Vagina (tissue), 2 donors: ENCODE results near the gene MINDY4.

ENCODE experiments used
- CTCF ChIP-seq, 3 experiments: fragments of 450-650 bp in 2 of 3; fragments of 200-600 bp in 1 of 3; sonication (generic) in 1 of 3; IDR thresholded peaks; one replicate each; pipeline ENCODE4 v1.5.1; 2017 to 2019; ENCODE audit warnings: antibody characterized with exemption in 3 of 3, mild to moderate bottlenecking in 2 of 3, moderate library complexity in 2 of 3
- POLR2AphosphoS5 ChIP-seq, 2 donors: sonication (generic); formaldehyde crosslinking; IDR thresholded peaks; one replicate each; pipeline ENCODE4 v1.9.0; 2017; ENCODE audit warnings: antibody characterized with exemption in 2 of 2, mild to moderate bottlenecking in 2 of 2, low read depth in 1 of 2; ENCODE audit not compliant: insufficient read depth in 1 of 2

GRCh38 chr7:30733216-30733615 lies 38.0 kb upstream of the MINDY4 start:
- TF ChIP-seq CTCF (IDR thresholded peaks at IDR 0.05): no peak
- no peak for TF ChIP-seq POLR2AphosphoS5 (IDR thresholded peaks at IDR 0.05; ENCODE audit: insufficient read depth in 1 of 2, low read depth in 1 of 2)
